ENCODE data around the gene IFT22.

Gene IFT22

DNA sequence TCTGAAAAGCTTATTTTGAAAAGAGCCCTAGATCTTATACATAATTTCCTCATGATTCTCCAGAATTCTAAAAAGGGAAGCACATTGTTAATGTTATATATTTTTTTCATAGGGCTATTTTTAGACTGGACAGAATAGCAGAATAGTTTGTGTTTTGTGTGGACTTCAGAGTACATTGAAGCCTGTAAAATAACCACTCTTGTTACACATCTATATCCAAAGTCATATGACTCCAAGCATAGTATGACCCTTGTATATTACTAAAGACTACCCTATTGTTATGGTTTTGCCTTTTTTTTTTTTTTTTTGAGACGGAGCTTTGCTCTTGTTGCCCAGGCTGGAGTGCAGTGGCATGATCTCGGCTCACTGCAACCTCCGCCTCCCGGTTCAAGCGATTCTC, 50.6 kb downstream of the IFT22 start (continued):
- TF ChIP-seq ZNF26 (tag by site-specific recombination; IDR thresholded peaks at IDR 0.05) (no peak), EGR2 (tag by site-specific recombination; IDR thresholded peaks at IDR 0.05; ENCODE audit: low read depth) (no peak), KLF1 (tag by site-specific recombination; IDR thresholded peaks at IDR 0.05) (no peak), ZNF707 (tag by site-specific recombination; IDR thresholded peaks at IDR 0.05) (no peak)

DNA sequence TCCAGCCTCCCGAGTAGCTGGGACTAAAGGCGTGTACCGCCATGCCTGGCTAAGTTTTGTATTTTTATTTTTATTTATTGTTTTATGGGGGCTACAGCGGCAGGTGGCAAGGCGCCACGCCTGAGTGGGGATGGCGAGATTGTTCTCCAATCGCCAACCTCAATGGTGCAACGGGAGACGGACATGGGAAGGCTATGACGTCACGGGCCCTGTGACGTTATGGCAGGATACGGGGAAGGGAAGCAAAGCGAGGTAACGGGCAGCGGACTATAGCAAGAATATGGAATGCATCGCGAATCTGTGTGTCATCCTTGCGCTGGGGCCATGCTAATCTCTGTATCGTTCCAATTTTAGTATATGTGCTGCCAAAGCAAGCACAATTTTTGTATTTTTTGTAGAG, 51.9 kb downstream of the IFT22 start:
- H3K4me1 ChIP-seq (ENCODE audit: control insufficient read depth, insufficient read depth, low read length), result no peaks in the 10 kb centered on the region
- H3K4me3 ChIP-seq (ENCODE audit: low read depth, low read length), result no peak overlapping the region
- ChIA-PET POLR2A (no interaction called here), CTCF (interaction anchor here (0.7 kb wide), 1 partner anchor 87 kb away, joined by 3 read pairs; no protein-coding TSS in a partner anchor)
- TF ChIP-seq EGR2 (tag by site-specific recombination; IDR thresholded peaks at IDR 0.05; ENCODE audit: low read depth), result no peak
- TF ChIP-seq, protein P1, sequence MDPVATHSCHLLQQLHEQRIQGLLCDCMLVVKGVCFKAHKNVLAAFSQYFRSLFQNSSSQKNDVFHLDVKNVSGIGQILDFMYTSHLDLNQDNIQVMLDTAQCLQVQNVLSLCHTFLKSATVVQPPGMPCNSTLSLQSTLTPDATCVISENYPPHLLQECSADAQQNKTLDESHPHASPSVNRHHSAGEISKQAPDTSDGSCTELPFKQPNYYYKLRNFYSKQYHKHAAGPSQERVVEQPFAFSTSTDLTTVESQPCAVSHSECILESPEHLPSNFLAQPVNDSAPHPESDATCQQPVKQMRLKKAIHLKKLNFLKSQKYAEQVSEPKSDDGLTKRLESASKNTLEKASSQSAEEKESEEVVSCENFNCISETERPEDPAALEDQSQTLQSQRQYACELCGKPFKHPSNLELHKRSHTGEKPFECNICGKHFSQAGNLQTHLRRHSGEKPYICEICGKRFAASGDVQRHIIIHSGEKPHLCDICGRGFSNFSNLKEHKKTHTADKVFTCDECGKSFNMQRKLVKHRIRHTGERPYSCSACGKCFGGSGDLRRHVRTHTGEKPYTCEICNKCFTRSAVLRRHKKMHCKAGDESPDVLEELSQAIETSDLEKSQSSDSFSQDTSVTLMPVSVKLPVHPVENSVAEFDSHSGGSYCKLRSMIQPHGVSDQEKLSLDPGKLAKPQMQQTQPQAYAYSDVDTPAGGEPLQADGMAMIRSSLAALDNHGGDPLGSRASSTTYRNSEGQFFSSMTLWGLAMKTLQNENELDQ (tag by site-specific recombination; IDR thresholded peaks at IDR 0.05; ENCODE audit: low read depth), result no peak
- no peak for TF ChIP-seq ZNF555 (tag by site-specific recombination; conservative IDR thresholded peaks at IDR 0.05)
- no peak for TF ChIP-seq ZBTB44 (tag by site-specific recombination; IDR thresholded peaks at IDR 0.05)
- TF ChIP-seq ZNF529 (tag by site-specific recombination; IDR thresholded peaks at IDR 0.05; ENCODE audit: insufficient replicate concordance), result no peak
- TF ChIP-seq ZNF18 (tag by site-specific recombination; IDR thresholded peaks at IDR 0.05), result no peak
- no peak for TF ChIP-seq PRDM4 (tag by site-specific recombination; IDR thresholded peaks at IDR 0.05)
- TF ChIP-seq MZF1 (tag by site-specific recombination; IDR thresholded peaks at IDR 0.05; ENCODE audit: borderline replicate concordance), result no peak
- no peak for TF ChIP-seq ZEB2 (tag by site-specific recombination; IDR thresholded peaks at IDR 0.05)
- TF ChIP-seq ZNF350 (tag by site-specific recombination; IDR thresholded peaks at IDR 0.05), result no peak
- no peak for TF ChIP-seq ZNF513 (tag by site-specific recombination; IDR thresholded peaks at IDR 0.05)
- TF ChIP-seq ZNF747 (tag by site-specific recombination; IDR thresholded peaks at IDR 0.05), result no peak
- TF ChIP-seq ZNF701 (tag by site-specific recombination; IDR thresholded peaks at IDR 0.05), result no peak
- no peaks in the 10 kb centered on the region for H3K9me3 ChIP-seq (ENCODE audit: control insufficient read depth, insufficient read depth, low read depth, low read length)
- H3K27ac ChIP-seq (ENCODE audit: extremely low read depth, low read depth, low read length), result no peak overlapping the region
- H3K36me3 ChIP-seq (ENCODE audit: control insufficient read depth in 2 of 2, insufficient read depth in 1 of 2, low read length in 2 of 2), result no peaks in the 10 kb centered on the region
